T-cell (primary cell): ENCODE data around the gene GRPEL1. TPM values are rescaled to one million over a fixed set of nuclear protein-coding genes. Genes with fewer than 3 reads are reported as not detected.

Source experiments
- ATAC-seq, 4 experiments: fragments of 200-7000 bp in 3 of 4; fragments of 150-1000 bp in 1 of 4; cut with Tn5 transposase; replicated peaks in 1 of 4; 1 replicate in 3 of 4; 2 replicates in 1 of 4; pipeline ENCODE4 v1.10.0; 2021; ENCODE audit warnings: moderate library complexity in 3 of 4, mild to moderate bottlenecking in 2 of 4, moderate number of reproducible peaks in 1 of 4
- CTCF ChIA-PET, 2 donors: fragments of 300-600 bp; sonication (Branson Sonifier 250); formaldehyde crosslinking; loops; one replicate each; lab custom pipeline; 2022; ENCODE audit warnings: antibody characterized with exemption in 2 of 2; lab: Charles Lee
- POLR2A ChIA-PET, 2 donors: fragments of 300-600 bp; sonication (Branson Sonifier 250); formaldehyde crosslinking; loops; one replicate each; lab custom pipeline; 2022; ENCODE audit warnings: antibody characterized with exemption in 2 of 2; lab: Charles Lee
- DNase-seq, 35 experiments: peaks; one replicate each; pipeline versions ENCODE4 v3.0.0 to v3.0.0-alpha.2; 2013 to 2023
- H3K27ac ChIP-seq: one replicate; pipeline ENCODE4 v1.5.1; 2013; ENCODE audit warnings: low read length
- H3K27me3 ChIP-seq, 2 experiments: replicated peaks in 1 of 2; 1 replicate in 1 of 2; 2 replicates in 1 of 2; pipeline versions ENCODE4 v1.6.1 to v1.7.0; 2013; ENCODE audit warnings: low read length in 1 of 2, mixed read lengths in 1 of 2; ENCODE audit not compliant: control insufficient read depth in 2 of 2, insufficient read depth in 2 of 2; ENCODE audit errors: extremely low read depth in 1 of 2
- H3K36me3 ChIP-seq, 2 donors: 1 replicate in 1 of 2; 2 replicates in 1 of 2; pipeline versions ENCODE4 v1.6.1 to v1.7.0; 2013; ENCODE audit warnings: low read length in 1 of 2; ENCODE audit not compliant: control insufficient read depth in 2 of 2, insufficient read depth in 1 of 2; ENCODE audit errors: extremely low read depth in 1 of 2
- H3K4me1 ChIP-seq, 2 experiments: 1 replicate in 1 of 2; 2 replicates in 1 of 2; pipeline versions ENCODE4 v1.6.1 to v1.7.0; 2013; ENCODE audit warnings: low read length in 2 of 2, mixed read lengths in 1 of 2; ENCODE audit not compliant: insufficient read depth in 2 of 2, control insufficient read depth in 1 of 2; ENCODE audit errors: extremely low read depth in 1 of 2
- H3K4me3 ChIP-seq, 2 donors: 1 replicate in 1 of 2; 2 replicates in 1 of 2; pipeline versions ENCODE4 v1.5.1 to v1.7.0; 2013; ENCODE audit warnings: mild to moderate bottlenecking in 2 of 2, low read length in 1 of 2, moderate library complexity in 1 of 2; ENCODE audit not compliant: control insufficient read depth in 1 of 2; ENCODE audit errors: extremely low read depth in 1 of 2
- H3K9me3 ChIP-seq: 2 replicates; pipeline ENCODE4 v1.7.0; 2013
- H3K27ac Mint-ChIP-seq, 2 donors: one replicate each; pipeline ENCODE4 v1.8.0; 2020 to 2021; ENCODE audit warnings: mild to moderate bottlenecking in 2 of 2, mixed read lengths in 2 of 2
- H3K27me3 Mint-ChIP-seq, 2 donors: one replicate each; pipeline ENCODE4 v1.8.0; 2021 to 2022; ENCODE audit warnings: mixed read lengths in 2 of 2
- H3K36me3 Mint-ChIP-seq: one replicate; pipeline ENCODE4 v1.8.0; 2021; ENCODE audit warnings: mixed read lengths
- H3K4me1 Mint-ChIP-seq, 3 donors: one replicate each; pipeline ENCODE4 v1.8.0; 2020 to 2022; ENCODE audit warnings: mixed read lengths in 3 of 3, mild to moderate bottlenecking in 1 of 3
- H3K4me3 Mint-ChIP-seq, 3 donors: one replicate each; pipeline ENCODE4 v1.8.0; 2020 to 2022; ENCODE audit warnings: mild to moderate bottlenecking in 3 of 3, mixed read lengths in 3 of 3, moderate library complexity in 3 of 3
- H3K9me3 Mint-ChIP-seq, 3 donors: one replicate each; pipeline ENCODE4 v1.8.0; 2020 to 2022; ENCODE audit warnings: mixed read lengths in 3 of 3
- WGBS: methylation state at CpG from one replicate; pipeline ENCODE4 v1.1.5; 2013; ENCODE audit warnings: missing lambda C conversion rate; ENCODE audit not compliant: insufficient coverage; 5-methylcytosine and 5-hydroxymethylcytosine counted together
- total RNA-seq, 35 experiments: library from RNA in 6 of 35; stranded (reverse) in 6 of 35; fragments of 120-200 nt in 1 of 35; gene quantifications; one replicate each; pipeline versions ENCODE4 v1.2.1 to v1.2.4 and lab custom pipeline; 2013 to 2026

Gene GRPEL1
- total RNA-seq, 5 donors from 2014 or later (not counting 1 experiment from before 2014, with no cell fraction given): 29.9 to 54.6 (median 36.8) TPM

DNA sequence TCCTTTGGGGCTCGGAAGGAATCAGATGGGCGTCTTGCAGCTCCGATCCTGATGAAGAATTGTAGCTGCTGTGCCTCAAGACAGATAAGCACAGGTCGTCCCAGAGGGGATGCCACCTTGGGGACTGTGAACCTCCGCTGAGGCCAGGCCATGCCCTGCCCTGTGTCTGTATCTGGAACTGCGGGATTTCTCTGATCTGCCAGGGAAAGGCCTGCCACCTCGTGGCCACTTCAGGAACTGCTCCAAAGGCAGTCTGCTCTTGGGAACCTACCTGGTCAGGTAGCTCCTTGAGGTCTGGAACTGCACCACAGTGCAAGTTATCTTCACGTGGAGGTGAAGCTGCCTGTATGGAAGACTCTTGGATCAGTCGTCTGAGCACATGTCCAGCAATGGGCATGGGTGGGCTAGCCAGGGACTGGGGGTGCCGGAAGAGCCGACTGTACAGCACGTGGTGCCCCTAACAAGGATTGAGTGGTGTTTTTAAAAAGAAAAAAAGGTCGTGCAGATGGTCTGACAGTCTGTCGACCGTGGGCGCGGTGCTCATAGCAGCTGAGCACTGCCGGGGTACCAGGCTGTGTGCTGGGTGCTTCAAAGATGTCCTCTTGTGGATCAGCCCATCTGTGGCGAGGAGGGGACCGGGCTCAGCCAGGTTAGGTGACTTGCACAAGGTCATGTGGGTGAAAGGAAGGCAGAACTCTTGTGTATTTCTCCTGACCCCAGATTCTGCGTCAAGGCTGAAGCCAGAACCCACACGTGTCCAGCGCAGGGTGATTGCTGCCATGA, 3.1 kb upstream of the GRPEL1 start:
- Histone ChIP-seq H3K27ac (no peak overlapping the region), H3K27me3 (peaks cover 0 to 14% of the 10 kb centered on the region in 2 experiments), H3K36me3 (no peaks in the 10 kb centered on the region), H3K9me3 (no peaks in the 10 kb centered on the region), H3K4me3 (no peak overlapping the region), H3K4me1 (peaks cover 9 to 31% of the 10 kb centered on the region in 2 experiments)
- Mint-ChIP-seq H3K4me1 (peaks cover 28 to 38% (median 33%) of the 10 kb centered on the region in 3 donors), H3K9me3 (no peaks in the 10 kb centered on the region), H3K27ac (peak overlapping the region; percentile 36 to 55), H3K36me3 (peaks cover 3% of the 10 kb centered on the region), H3K4me3 (peak overlapping the region; percentile 10 to 57 (median 39)), H3K27me3 (peaks cover 0 to 2% of the 10 kb centered on the region in 2 donors)
- peak; percentile 65 to 91 (median 81) for DNase-seq
- ChIA-PET POLR2A (interaction anchor here in 1 of 2 donors (1.2 kb wide), 1 partner anchor 28 kb away, joined by 3 read pairs; a partner anchor contains a TSS), CTCF (interaction anchor here (0.5 to 6.4 kb wide), 14 partner anchors 29 to 1288 kb away, joined by 3 to 69 read pairs (median 4); partner anchors contain the start of genes AFAP1 (in 1 of the 2) and TADA2B (in 1 of the 2))
- ATAC-seq: peak; percentile 14 to 20 (median 15)
- WGBS: 29% methylated on average over 21 of the region's 23 CpGs

DNA sequence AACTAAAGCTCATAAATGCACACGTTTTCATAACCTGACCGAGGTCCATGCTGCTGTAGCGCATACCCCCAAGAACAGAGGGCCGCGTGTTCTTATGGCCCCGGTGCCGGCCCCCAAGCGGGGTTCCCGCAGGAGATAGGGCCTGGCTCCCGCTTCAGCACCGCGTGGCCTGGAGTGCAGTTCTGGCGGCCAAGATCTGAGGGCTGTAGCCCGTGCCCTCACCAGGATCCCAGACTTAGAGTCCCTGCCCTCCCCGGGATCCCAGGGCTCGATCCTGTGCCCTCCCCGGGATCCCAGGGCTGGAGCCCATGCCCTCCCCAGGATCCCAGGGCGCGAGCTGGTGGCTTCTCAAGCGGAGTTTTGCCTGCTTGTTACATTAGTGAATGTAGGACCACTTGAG, 1.0 kb upstream of the GRPEL1 start:
- Mint-ChIP-seq H3K4me1 (peaks cover 42 to 55% (median 50%) of the 10 kb centered on the region in 3 donors), H3K36me3 (peaks cover 13% of the 10 kb centered on the region), H3K27me3 (peaks cover 0 to 2% of the 10 kb centered on the region in 2 donors), H3K9me3 (no peaks in the 10 kb centered on the region), H3K27ac (peak overlapping the region; percentile 96), H3K4me3 (peak overlapping the region; percentile 90 to 97 (median 93))
- Histone ChIP-seq H3K4me3 (peak overlapping the region; percentile 55 to 78), H3K9me3 (no peaks in the 10 kb centered on the region), H3K27me3 (peaks cover 0 to 11% of the 10 kb centered on the region in 2 experiments), H3K4me1 (peaks cover 11 to 48% of the 10 kb centered on the region in 2 experiments), H3K36me3 (peaks cover 0 to 9% of the 10 kb centered on the region in 2 donors), H3K27ac (peak overlapping the region; percentile 45)
- WGBS: 26% methylated on average over 16 of the region's 20 CpGs
- ChIA-PET POLR2A (interaction anchor here (0.8 to 2.3 kb wide), 4 partner anchors 28 to 394 kb away, joined by 3 to 11 read pairs (median 4); a partner anchor contains a TSS), CTCF (interaction anchor here (0.6 to 6.4 kb wide), 14 partner anchors 23 to 438 kb away, joined by 3 to 69 read pairs (median 4); partner anchors contain the start of gene TADA2B (in 1 of the 2))
- no peak for DNase-seq
- ATAC-seq: no peak

DNA sequence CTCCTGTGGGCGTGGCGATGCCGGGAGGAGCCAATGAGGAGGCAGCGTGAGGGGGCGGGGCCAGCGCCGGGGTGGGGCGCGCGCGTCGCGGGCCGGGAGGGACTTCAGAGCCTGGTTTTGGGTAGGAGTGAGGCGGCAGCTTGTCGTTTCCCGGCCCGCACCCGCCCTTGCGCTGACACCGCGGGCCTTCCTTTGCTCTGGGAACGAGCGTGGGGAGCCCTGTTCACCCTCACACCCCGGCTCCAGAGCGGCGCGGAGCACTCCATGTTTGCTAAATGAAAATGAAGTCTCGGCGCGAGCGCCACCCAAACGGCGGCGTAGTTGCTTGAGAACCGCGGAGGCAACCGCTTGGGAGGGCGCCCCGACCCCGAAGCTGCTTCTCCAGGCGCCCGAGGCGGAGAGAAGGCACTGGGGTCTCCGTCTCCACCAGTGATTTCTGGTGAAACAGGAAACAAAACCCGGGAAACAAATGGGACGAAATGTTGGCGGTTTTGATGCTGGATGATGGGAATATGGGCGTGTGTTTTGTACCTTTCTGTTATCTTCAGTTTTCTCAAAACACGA, 497 bp upstream of the GRPEL1 start:
- ChIA-PET CTCF (interaction anchor here (0.8 to 6.4 kb wide), 11 partner anchors 23 to 393 kb away, joined by 4 to 69 read pairs (median 6); partner anchors contain the start of genes TADA2B (in 1 of the 2) and TBC1D14 (in 1 of the 2)), POLR2A (interaction anchor here in 1 of 2 donors (0.5 to 2.3 kb wide), 6 partner anchors 26 to 493 kb away, joined by 3 to 11 read pairs (median 4); partner anchors contain the start of genes MAN2B2 and TADA2B)
- H3K27me3 ChIP-seq: peaks cover 0 to 7% of the 10 kb centered on the region in 2 experiments
- Mint-ChIP-seq H3K27ac (peak overlapping the region; percentile 96), H3K36me3 (peaks cover 18% of the 10 kb centered on the region), H3K9me3 (no peaks in the 10 kb centered on the region), H3K4me3 (peak overlapping the region; percentile 90 to 97 (median 93)), H3K4me1 (peaks cover 42 to 57% (median 55%) of the 10 kb centered on the region in 3 donors), H3K27me3 (peaks cover 0 to 2% of the 10 kb centered on the region in 2 donors)
- H3K27ac ChIP-seq: peak overlapping the region; percentile 45
- peaks cover 0 to 14% of the 10 kb centered on the region in 2 donors for H3K36me3 ChIP-seq
- under 1% methylated on average over 46 of the region's 50 CpGs for WGBS
- no peaks in the 10 kb centered on the region for H3K9me3 ChIP-seq
- peak overlapping the region; percentile 55 to 78 for H3K4me3 ChIP-seq
- H3K4me1 ChIP-seq: peaks cover 11 to 50% of the 10 kb centered on the region in 2 experiments
- ATAC-seq: no peak
- DNase-seq: peak in 1 of 35 experiments; percentile 100

DNA sequence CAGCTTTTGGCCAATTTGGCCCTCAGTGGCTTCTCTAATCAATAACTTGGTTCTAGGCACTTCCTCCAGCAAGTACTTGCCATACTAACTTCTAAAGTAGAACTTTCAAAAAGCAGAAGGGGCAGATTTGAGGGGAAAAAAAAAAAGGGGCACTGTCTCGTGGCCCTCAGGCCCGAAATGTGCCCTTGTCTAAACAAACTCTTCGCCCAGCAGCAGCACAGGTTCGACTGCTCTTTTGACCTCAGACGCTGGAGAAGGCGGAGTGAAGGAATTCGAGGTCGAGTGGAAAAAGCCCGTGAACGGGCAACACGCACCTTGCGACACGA, 775 bp downstream of the GRPEL1 start:
- Mint-ChIP-seq H3K27ac (peak overlapping the region; percentile 83 to 84), H3K9me3 (no peaks in the 10 kb centered on the region), H3K36me3 (peaks cover 23% of the 10 kb centered on the region), H3K4me3 (peak overlapping the region; percentile 90 to 97 (median 93)), H3K27me3 (peaks cover 0 to 2% of the 10 kb centered on the region in 2 donors), H3K4me1 (peaks cover 42 to 57% (median 55%) of the 10 kb centered on the region in 3 donors)
- ATAC-seq (no peak), DNase-seq (no peak)
- Histone ChIP-seq H3K4me3 (peak overlapping the region; percentile 81 to 86), H3K4me1 (peaks cover 11 to 50% of the 10 kb centered on the region in 2 experiments), H3K36me3 (peaks cover 0 to 26% of the 10 kb centered on the region in 2 donors), H3K9me3 (no peaks in the 10 kb centered on the region), H3K27ac (peak overlapping the region; percentile 39), H3K27me3 (peaks cover 0 to 7% of the 10 kb centered on the region in 2 experiments)
- POLR2A ChIA-PET: interaction anchor here (0.7 to 2.3 kb wide), 9 partner anchors 10 to 359 kb away, joined by 3 to 11 read pairs (median 5); partner anchors contain the start of gene TADA2B (in 2 of the 2)
- CTCF ChIA-PET: interaction anchor here (0.6 to 6.4 kb wide), 6 partner anchors 25 to 350 kb away, joined by 3 to 69 read pairs (median 6); partner anchors contain the start of genes TADA2B (in 1 of the 2) and TBC1D14 (in 1 of the 2)
- 3% methylated on average over 13 of the region's 13 CpGs for WGBS

DNA sequence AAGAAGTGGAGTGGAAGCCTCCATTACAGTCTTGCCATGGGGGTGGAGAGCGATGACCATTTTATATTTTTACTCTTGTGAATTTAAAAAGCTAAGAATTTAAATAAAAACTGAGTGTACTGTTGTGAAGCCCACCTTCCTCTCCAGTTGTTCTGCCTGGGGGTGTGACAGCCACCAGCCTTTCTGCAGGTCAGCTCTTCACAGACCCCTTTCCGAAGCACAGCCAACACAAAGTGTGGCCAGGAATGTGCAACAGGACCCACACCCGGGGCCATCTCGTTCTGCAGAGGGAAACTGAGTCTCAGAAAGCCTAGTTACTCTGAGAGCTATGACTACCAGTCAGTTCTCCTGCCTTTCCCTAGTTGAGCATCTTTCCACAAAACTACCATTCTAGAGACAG, 1.4 kb downstream of the GRPEL1 start:
- no peak for ATAC-seq
- CTCF ChIA-PET: interaction anchor here (0.6 to 6.4 kb wide), 3 partner anchors 25 to 92 kb away, joined by 3 to 69 read pairs (median 6); partner anchors contain the start of gene TADA2B (in 1 of the 2)
- H3K4me1 Mint-ChIP-seq: peaks cover 42 to 57% (median 55%) of the 10 kb centered on the region in 3 donors
- 83% methylated on average over 3 of the region's 4 CpGs for WGBS
- peaks cover 0 to 32% of the 10 kb centered on the region in 2 donors for H3K36me3 ChIP-seq
- POLR2A ChIA-PET: interaction anchor here (0.5 to 1.8 kb wide), 7 partner anchors 10 to 282 kb away, joined by 3 to 6 read pairs (median 4); partner anchors contain the start of gene TADA2B (in 1 of the 2)
- H3K9me3 ChIP-seq: no peaks in the 10 kb centered on the region
- peak overlapping the region; percentile 81 to 86 for H3K4me3 ChIP-seq
- peak overlapping the region; percentile 90 to 97 (median 93) for H3K4me3 Mint-ChIP-seq
- no peak for DNase-seq
- H3K27ac ChIP-seq: peak overlapping the region; percentile 2
- peaks cover 0 to 2% of the 10 kb centered on the region in 2 donors for H3K27me3 Mint-ChIP-seq
- H3K4me1 ChIP-seq: peaks cover 11 to 50% of the 10 kb centered on the region in 2 experiments
- no peaks in the 10 kb centered on the region for H3K9me3 Mint-ChIP-seq
- H3K27ac Mint-ChIP-seq: peak overlapping the region; percentile 43 to 84
- H3K27me3 ChIP-seq: peaks cover 0 to 7% of the 10 kb centered on the region in 2 experiments
- H3K36me3 Mint-ChIP-seq: peaks cover 29% of the 10 kb centered on the region
